H9 (cell line): Measurements from ENCODE around the gene RAET1L. TPM values are rescaled to one million over a fixed set of nuclear protein-coding genes. Genes with fewer than 3 reads are reported as not detected.
A peak's percentile ranks its signal among the peaks of the same experiment; 100 is the strongest.
"Not testable (repeated sequence)": the region's sequence is repeated elsewhere in the genome, so short reads cannot be mapped to it uniquely, and the experiment has no call there.

ENCODE experiments used
- DNase-seq: peaks from one replicate; pipeline ENCODE4 v3.0.0-alpha.2; 2017
- H2AFZ ChIP-seq: one replicate; pipeline ENCODE4 v1.6.1; 2013; ENCODE audit warnings: mild to moderate bottlenecking, low read length, control low read depth, moderate library complexity
- H2AK5ac ChIP-seq: 2 replicates; pipeline ENCODE4 v1.6.1; 2013; ENCODE audit warnings: low read length, control low read depth, mixed read lengths; ENCODE audit not compliant: insufficient read length
- H2BK120ac ChIP-seq: one replicate; pipeline ENCODE4 v1.6.1; 2013; ENCODE audit warnings: low read depth, mild to moderate bottlenecking, low read length, control low read depth, inconsistent platforms; ENCODE audit not compliant: poor library complexity, severe bottlenecking
- H2BK12ac ChIP-seq: 2 replicates; pipeline ENCODE4 v1.6.1; 2013; ENCODE audit warnings: low read length, control low read depth, mixed read lengths, low read depth; ENCODE audit not compliant: insufficient read length
- H2BK15ac ChIP-seq: 2 replicates; pipeline ENCODE4 v1.6.1; 2013; ENCODE audit warnings: low read depth, low read length, control low read depth
- H2BK20ac ChIP-seq: one replicate; pipeline ENCODE4 v1.6.1; 2013; ENCODE audit warnings: low read depth, mild to moderate bottlenecking, low read length, control low read depth, inconsistent platforms; ENCODE audit not compliant: poor library complexity, severe bottlenecking
- H2BK5ac ChIP-seq: 2 replicates; pipeline ENCODE4 v1.6.1; 2013; ENCODE audit warnings: low read length, control low read depth, mixed read lengths; ENCODE audit not compliant: insufficient read length
- H3K14ac ChIP-seq: 2 replicates; pipeline ENCODE4 v1.6.1; 2013; ENCODE audit warnings: low read length, control low read depth; ENCODE audit not compliant: insufficient read depth
- H3K18ac ChIP-seq: 2 replicates; pipeline ENCODE4 v1.6.1; 2013; ENCODE audit warnings: low read depth, mild to moderate bottlenecking, mixed read lengths, low read length, control low read depth; ENCODE audit not compliant: insufficient read length
- H3K23ac ChIP-seq: 2 replicates; pipeline ENCODE4 v1.6.1; 2013; ENCODE audit warnings: low read length, control low read depth, mixed read lengths, low read depth; ENCODE audit not compliant: insufficient read length
- H3K23me2 ChIP-seq: 2 replicates; pipeline ENCODE4 v1.6.1; 2013; ENCODE audit warnings: low read depth, mild to moderate bottlenecking, mixed read lengths, low read length, control low read depth; ENCODE audit not compliant: insufficient read length, poor library complexity, severe bottlenecking
- H3K27ac ChIP-seq: 2 replicates; pipeline ENCODE4 v1.5.1; 2013; ENCODE audit warnings: low read length, control low read depth, mixed read lengths, low read depth; ENCODE audit not compliant: insufficient read length
- H3K27me3 ChIP-seq: 2 replicates; pipeline ENCODE4 v1.6.1; 2013; ENCODE audit warnings: low read length, control low read depth, inconsistent platforms; ENCODE audit not compliant: insufficient read depth
- H3K4ac ChIP-seq: 2 replicates; pipeline ENCODE4 v1.6.1; 2013; ENCODE audit warnings: low read depth, mild to moderate bottlenecking, control low read depth, inconsistent platforms, low read length, moderate library complexity
- H3K4me1 ChIP-seq: 2 replicates; pipeline ENCODE4 v1.6.1; 2013; ENCODE audit warnings: low read length, control low read depth, inconsistent platforms; ENCODE audit not compliant: insufficient read depth
- H3K4me2 ChIP-seq: 2 replicates; pipeline ENCODE4 v1.6.1; 2013; ENCODE audit warnings: low read length, control low read depth, mixed read lengths; ENCODE audit not compliant: insufficient read length, insufficient read depth
- H3K56ac ChIP-seq: 2 replicates; pipeline ENCODE4 v1.6.1; 2013; ENCODE audit warnings: low read depth, mild to moderate bottlenecking, mixed read lengths, low read length, control low read depth; ENCODE audit not compliant: insufficient read length
- H3K79me1 ChIP-seq: 2 replicates; pipeline ENCODE4 v1.6.1; 2013; ENCODE audit warnings: low read depth, mild to moderate bottlenecking, moderate library complexity, low read length, control low read depth, inconsistent platforms; ENCODE audit not compliant: insufficient read depth, poor library complexity, severe bottlenecking
- H3K79me2 ChIP-seq: 2 replicates; pipeline ENCODE4 v1.6.1; 2013; ENCODE audit warnings: low read length, control low read depth, inconsistent platforms; ENCODE audit not compliant: insufficient read depth
- H3K9ac ChIP-seq: 2 replicates; pipeline ENCODE4 v1.6.1; 2013; ENCODE audit warnings: low read length, control low read depth, mixed read lengths; ENCODE audit not compliant: insufficient read length; ENCODE audit errors: extremely low read depth
- H3K9me3 ChIP-seq: one replicate; pipeline ENCODE4 v1.6.1; 2013; ENCODE audit warnings: low read depth, low read length, inconsistent platforms; ENCODE audit not compliant: control insufficient read depth
- H3T11ph ChIP-seq: one replicate; pipeline ENCODE4 v1.6.1; 2013; ENCODE audit warnings: mild to moderate bottlenecking, low read length, control low read depth, inconsistent platforms
- H4K20me1 ChIP-seq: one replicate; pipeline ENCODE4 v1.6.1; 2013; ENCODE audit not compliant: control insufficient read depth, insufficient read length, insufficient read depth
- H4K5ac ChIP-seq: 2 replicates; pipeline ENCODE4 v1.6.1; 2013; ENCODE audit warnings: low read depth, mild to moderate bottlenecking, mixed read lengths, low read length, control low read depth; ENCODE audit not compliant: insufficient read length
- H4K8ac ChIP-seq: replicated peaks from 2 replicates; pipeline ENCODE4 v1.6.1; 2013; ENCODE audit warnings: low read length, control low read depth, mixed read lengths, low read depth; ENCODE audit not compliant: insufficient read length
- H4K91ac ChIP-seq: 2 replicates; pipeline ENCODE4 v1.6.1; 2013; ENCODE audit warnings: low read depth, mild to moderate bottlenecking, moderate library complexity, mixed read lengths, low read length, control low read depth; ENCODE audit not compliant: insufficient read length
- H3K27ac Mint-ChIP-seq, 3 experiments: 2 replicates in 2 of 3; 3 replicates in 1 of 3; pipeline ENCODE4 v1.8.0; 2020 to 2021; ENCODE audit warnings: mixed read lengths in 3 of 3, mild to moderate bottlenecking in 1 of 3, moderate library complexity in 1 of 3
- H3K27me3 Mint-ChIP-seq: 2 replicates; pipeline ENCODE4 v1.8.0; 2021; ENCODE audit warnings: low read depth, mild to moderate bottlenecking, moderate library complexity, mixed read lengths
- H3K36me3 Mint-ChIP-seq, 3 experiments: 2 replicates in 2 of 3; 3 replicates in 1 of 3; pipeline ENCODE4 v1.8.0; 2020 to 2021; ENCODE audit warnings: low read depth in 3 of 3, mixed read lengths in 3 of 3; ENCODE audit not compliant: insufficient read depth in 1 of 3
- H3K4me1 Mint-ChIP-seq, 2 experiments: 2 replicates each; pipeline ENCODE4 v1.8.0; 2020; ENCODE audit warnings: mixed read lengths in 2 of 2
- H3K4me3 Mint-ChIP-seq, 2 experiments: 2 replicates in 1 of 2; 3 replicates in 1 of 2; pipeline ENCODE4 v1.8.0; 2020 to 2021; ENCODE audit warnings: mild to moderate bottlenecking in 2 of 2, mixed read lengths in 2 of 2, moderate library complexity in 1 of 2
- H3K9me3 Mint-ChIP-seq, 2 experiments: 2 replicates in 1 of 2; 3 replicates in 1 of 2; pipeline ENCODE4 v1.8.0; 2020; ENCODE audit warnings: mild to moderate bottlenecking in 2 of 2, mixed read lengths in 2 of 2, moderate library complexity in 1 of 2
- CTCF ChIP-seq: fragments of 200-600 bp; sonication (generic); conservative IDR thresholded peaks from 3 replicates; pipeline ENCODE4 v1.8.0; 2021; ENCODE audit warnings: antibody characterized with exemption, mild to moderate bottlenecking
- WGBS: extraction: QIAGEN DNeasy Blood & Tissue Kit; methylation state at CpG from one replicate; pipeline ENCODE4 v1.1.7; 2013; ENCODE audit warnings: missing lambda C conversion rate, low lambda C conversion rate, mixed read lengths; ENCODE audit not compliant: insufficient read length; ENCODE audit errors: extremely low coverage; 5-methylcytosine and 5-hydroxymethylcytosine counted together
- total RNA-seq: library from RNA; stranded (reverse); gene quantifications from 2 replicates; pipeline ENCODE4 v1.2.1, GENCODE V29; 2021

The RAET1L gene
- total RNA-seq, 1 experiment from 2014 or later, result not detected

DNA sequence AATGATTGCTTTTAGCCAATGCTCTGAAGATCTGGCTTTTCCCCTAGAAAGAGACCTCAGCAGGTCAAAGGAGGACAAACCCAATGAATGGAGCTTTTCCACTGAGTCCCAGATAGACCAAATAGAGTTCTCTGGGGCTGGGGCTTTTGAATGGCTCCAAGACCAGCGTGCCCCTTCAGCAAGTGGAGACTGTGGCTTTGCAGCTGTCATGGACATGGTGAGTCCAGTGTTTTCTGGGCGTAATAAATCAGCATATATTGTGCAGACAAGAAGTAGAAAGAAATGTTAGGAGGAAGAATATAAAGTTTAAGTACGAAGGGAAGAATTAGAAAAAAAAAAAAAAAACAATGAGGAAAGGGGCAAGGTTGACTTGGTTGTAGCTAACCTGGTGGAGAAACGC is 33.5 kb downstream of the RAET1L start:
- Histone ChIP-seq H3K4ac (no peak overlapping the region), H3K23ac (no peak overlapping the region), H3K9ac (no peak overlapping the region), H2AFZ (no peak overlapping the region), H2BK12ac (no peak overlapping the region), H2BK20ac (no peak overlapping the region), H2BK5ac (no peak overlapping the region), H4K8ac (no peak overlapping the region), H2BK15ac (no peak overlapping the region), H3K23me2 (peaks cover 5% of the 10 kb centered on the region), H2BK120ac (no peak overlapping the region), H3T11ph (no peak overlapping the region), H3K4me2 (no peak overlapping the region), H2AK5ac (no peak overlapping the region), H3K27me3 (peaks cover 73% of the 10 kb centered on the region), H4K20me1 (no peaks in the 10 kb centered on the region), H3K14ac (no peak overlapping the region), H3K4me1 (no peaks in the 10 kb centered on the region), H4K91ac (no peak overlapping the region), H3K56ac (no peak overlapping the region), H3K79me2 (no peaks in the 10 kb centered on the region), H3K27ac (no peak overlapping the region), H3K9me3 (no peaks in the 10 kb centered on the region), H4K5ac (no peak overlapping the region), H3K18ac (no peak overlapping the region), H3K79me1 (no peaks in the 10 kb centered on the region)
- no peak overlapping the region; a peak in 1 of 5 replicates for H3K4me3 Mint-ChIP-seq
- peaks cover 0 to 10% of the 10 kb centered on the region in 2 experiments; a peak in 3 of 5 replicates for H3K9me3 Mint-ChIP-seq
- H3K4me1 Mint-ChIP-seq, result peaks cover 27% of the 10 kb centered on the region in 2 experiments
- no peaks in the 10 kb centered on the region; a peak in 1 of 7 replicates for H3K36me3 Mint-ChIP-seq
- no peak overlapping the region for H3K27ac Mint-ChIP-seq
- TF ChIP-seq CTCF, result no peak
- peaks cover 97% of the 10 kb centered on the region for H3K27me3 Mint-ChIP-seq
- no peak for DNase-seq
- WGBS, result 100% methylated on average over 1 of the region's 4 CpGs

DNA sequence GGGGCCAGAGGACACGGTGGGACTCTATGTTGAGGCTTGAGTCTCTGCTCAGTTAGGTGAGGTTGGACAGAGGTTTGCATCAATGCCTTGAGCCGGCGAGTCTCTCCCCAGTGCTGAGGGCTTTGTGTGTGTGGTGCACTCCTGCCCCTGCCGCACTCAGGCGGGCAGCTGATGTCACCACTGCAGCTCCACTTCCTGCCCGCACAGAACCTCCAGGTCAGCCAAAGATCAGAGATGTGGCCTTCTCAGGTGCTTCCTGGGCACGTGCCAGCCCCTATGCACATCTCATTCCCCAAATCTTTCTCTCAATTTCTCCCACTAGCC is 33.9 kb downstream of the RAET1L start:
- not testable (repeated sequence) for H3K36me3 Mint-ChIP-seq, H3K27ac ChIP-seq, H3K27ac Mint-ChIP-seq, H2AFZ ChIP-seq, H2AK5ac ChIP-seq, H3K23me2 ChIP-seq, H2BK12ac ChIP-seq, H3K79me1 ChIP-seq, H2BK120ac ChIP-seq, DNase-seq, H3K14ac ChIP-seq, H4K8ac ChIP-seq, H3K4me1 ChIP-seq, H3K4me2 ChIP-seq, H4K20me1 ChIP-seq, H2BK15ac ChIP-seq, H4K91ac ChIP-seq, H2BK20ac ChIP-seq, H3K4ac ChIP-seq, H3K23ac ChIP-seq, H3K9me3 ChIP-seq, H3K9ac ChIP-seq, H2BK5ac ChIP-seq, H3K9me3 Mint-ChIP-seq, H3T11ph ChIP-seq, H3K79me2 ChIP-seq, H3K18ac ChIP-seq, H3K56ac ChIP-seq, H4K5ac ChIP-seq
- Mint-ChIP-seq H3K4me3 (peak overlapping the region; percentile 53 to 71), H3K27me3 (peaks cover 99% of the 10 kb centered on the region), H3K4me1 (peaks cover 27% of the 10 kb centered on the region in 2 experiments)
- peaks cover 77% of the 10 kb centered on the region for H3K27me3 ChIP-seq
- no CpG with 5 or more reads among the region's 7 CpGs for WGBS
